Heart left ventricle (tissue), 13 donors: ENCODE results near the gene SPECC1.

Source experiments
- CTCF ChIP-seq, 12 donors: fragments of 200-600 bp; sonication (generic) in 4 of 12; IDR thresholded peaks; one replicate each; pipeline versions ENCODE4 v1.5.0 to v1.8.0; 2018 to 2022; ENCODE audit warnings: antibody characterized with exemption in 12 of 12, mild to moderate bottlenecking in 5 of 12
- POLR2A ChIP-seq, 2 donors: fragments of 450-650 bp; IDR thresholded peaks; one replicate each; pipeline ENCODE4 v1.6.1; 2017; ENCODE audit warnings: antibody characterized with exemption in 2 of 2, mild to moderate bottlenecking in 2 of 2, moderate library complexity in 2 of 2
- donor health status: ischemic (EF 13 %, LVEDD 7.1; RV severe dilation, severe dysfunction).
- donor health status: DM: no; HTN: yes; CAD: no.
- donor health status: DM: no; HTN: no; CAD: no.
- donor health status: ischemic (EF 25% LVEDD 6.9; RV normal size, moderate dysfunction).
- donor health status: ischemic (EF 25% LVEDD 5.7; RV mildly dilated, moderate dysfunction).
- donor health status: ischemic (EF 35%, LVEDD 5.7; RV mildly dilated, moderate dysfunction).
- donor health status: nonischemic (EF 11% LVEDD 7.7; RV severe dilation, severe dysfunction).
- donor health status: DM: yes; HTN: yes; CAD: no.
- donor health status: PGD.
- donor health status: ischemic (EF 29% LVEDD 5.4; RV normal size, mild dysfunction).
- donor health status: nonischemic (EF 23%, LVEDD 6.1; RV moderate dilation, normal function).

DNA sequence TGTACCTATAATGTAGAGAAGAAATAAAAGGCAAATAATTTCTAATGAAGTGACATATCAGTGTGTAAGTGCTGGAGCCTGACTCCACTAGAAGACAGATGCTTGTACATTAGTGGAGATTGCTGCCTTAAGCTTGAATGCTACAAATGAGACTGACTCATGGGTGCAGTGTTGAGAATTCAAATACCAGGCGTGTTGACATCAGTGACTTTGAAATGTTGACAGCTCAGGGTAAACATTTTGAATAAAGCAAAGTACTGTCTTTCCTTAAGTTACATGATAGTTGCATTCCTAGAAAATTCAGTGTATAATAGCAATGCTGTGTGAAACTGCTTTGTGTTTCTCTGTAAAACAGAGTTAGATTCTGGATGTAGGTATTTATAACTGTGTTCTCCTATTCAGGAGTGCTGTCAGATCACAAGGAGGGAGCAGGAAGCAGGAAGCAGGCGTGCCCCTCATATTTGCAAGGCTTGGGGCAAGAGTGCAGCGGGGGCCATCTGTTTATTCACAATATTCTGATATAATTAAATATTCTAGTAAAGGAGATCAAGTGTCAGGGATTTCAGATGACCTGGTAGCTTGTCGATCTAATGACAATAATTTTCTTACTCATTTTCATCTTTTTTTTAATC is 119.0 kb downstream of the SPECC1 start:
- no peak for TF ChIP-seq CTCF (IDR thresholded peaks at IDR 0.05)
- TF ChIP-seq POLR2A (IDR thresholded peaks at IDR 0.05) = no peak
